Mesothelial cell of epicardium (in vitro differentiated cells): ENCODE data around the gene BORCS5. TPM values are rescaled to one million over a fixed set of nuclear protein-coding genes. Genes with fewer than 3 reads are reported as not detected.

Experiments used
- DNase-seq, 2 experiments: peaks; one replicate each; pipeline ENCODE4 v3.0.0; 2021; ENCODE audit warnings: low spot score in 2 of 2; ENCODE audit not compliant: unreplicated experiment in 2 of 2
- H3K27ac Mint-ChIP-seq: 2 replicates; pipeline ENCODE4 v1.8.0; 2021; ENCODE audit warnings: mixed read lengths
- H3K27me3 Mint-ChIP-seq: 2 replicates; pipeline ENCODE4 v1.8.0; 2021; ENCODE audit warnings: low read depth, mixed read lengths
- H3K36me3 Mint-ChIP-seq: 2 replicates; pipeline ENCODE4 v1.8.0; 2021; ENCODE audit warnings: mixed read lengths
- H3K4me1 Mint-ChIP-seq: 2 replicates; pipeline ENCODE4 v1.8.0; 2021; ENCODE audit warnings: mixed read lengths
- H3K4me3 Mint-ChIP-seq: 2 replicates; pipeline ENCODE4 v1.8.0; 2021; ENCODE audit warnings: mild to moderate bottlenecking, moderate library complexity, mixed read lengths
- H3K9me3 Mint-ChIP-seq: 2 replicates; pipeline ENCODE4 v1.8.0; 2021; ENCODE audit warnings: mixed read lengths
- total RNA-seq: library from RNA; stranded (reverse); gene quantifications from 3 replicates; pipeline ENCODE4 v1.2.1, GENCODE V29; 2021
- TF ChIP-seq, protein P1 (sequence below): fragments of 200-600 bp; sonication (generic); IDR thresholded peaks from one replicate; pipeline ENCODE4 v1.5.0; 2021; ENCODE audit warnings: antibody characterized with exemption; ENCODE audit not compliant: unreplicated experiment

Gene BORCS5
- total RNA-seq, 1 donor from 2014 or later: 11.0 TPM

DNA sequence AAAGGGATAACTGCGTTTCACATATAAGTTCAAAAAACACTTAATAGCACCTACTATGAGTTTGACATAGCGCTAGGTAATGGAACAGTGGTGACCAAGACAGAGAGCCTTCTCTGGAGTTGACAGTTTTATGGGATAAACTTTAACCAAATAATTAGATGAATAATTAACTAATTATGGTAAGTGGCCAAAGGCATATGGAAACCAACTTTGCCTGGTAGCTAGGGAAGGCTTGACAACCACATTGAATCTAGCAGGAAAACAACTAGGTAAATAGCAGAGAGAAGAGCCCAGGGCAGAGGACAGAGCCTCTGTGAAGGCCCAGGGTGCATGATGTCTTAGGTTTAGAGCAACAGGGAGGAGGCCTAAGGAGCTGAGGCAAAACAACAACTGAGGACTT, 153.7 kb downstream of the BORCS5 start:
- H3K4me1 Mint-ChIP-seq: peaks cover 18% of the 10 kb centered on the region
- H3K27me3 Mint-ChIP-seq: no peaks in the 10 kb centered on the region
- H3K9me3 Mint-ChIP-seq: no peaks in the 10 kb centered on the region
- H3K36me3 Mint-ChIP-seq: no peaks in the 10 kb centered on the region
- H3K27ac Mint-ChIP-seq: no peak overlapping the region
- TF ChIP-seq, protein P1, sequence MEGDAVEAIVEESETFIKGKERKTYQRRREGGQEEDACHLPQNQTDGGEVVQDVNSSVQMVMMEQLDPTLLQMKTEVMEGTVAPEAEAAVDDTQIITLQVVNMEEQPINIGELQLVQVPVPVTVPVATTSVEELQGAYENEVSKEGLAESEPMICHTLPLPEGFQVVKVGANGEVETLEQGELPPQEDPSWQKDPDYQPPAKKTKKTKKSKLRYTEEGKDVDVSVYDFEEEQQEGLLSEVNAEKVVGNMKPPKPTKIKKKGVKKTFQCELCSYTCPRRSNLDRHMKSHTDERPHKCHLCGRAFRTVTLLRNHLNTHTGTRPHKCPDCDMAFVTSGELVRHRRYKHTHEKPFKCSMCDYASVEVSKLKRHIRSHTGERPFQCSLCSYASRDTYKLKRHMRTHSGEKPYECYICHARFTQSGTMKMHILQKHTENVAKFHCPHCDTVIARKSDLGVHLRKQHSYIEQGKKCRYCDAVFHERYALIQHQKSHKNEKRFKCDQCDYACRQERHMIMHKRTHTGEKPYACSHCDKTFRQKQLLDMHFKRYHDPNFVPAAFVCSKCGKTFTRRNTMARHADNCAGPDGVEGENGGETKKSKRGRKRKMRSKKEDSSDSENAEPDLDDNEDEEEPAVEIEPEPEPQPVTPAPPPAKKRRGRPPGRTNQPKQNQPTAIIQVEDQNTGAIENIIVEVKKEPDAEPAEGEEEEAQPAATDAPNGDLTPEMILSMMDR: no peak
- DNase-seq: no peak
- H3K4me3 Mint-ChIP-seq: no peak overlapping the region

DNA sequence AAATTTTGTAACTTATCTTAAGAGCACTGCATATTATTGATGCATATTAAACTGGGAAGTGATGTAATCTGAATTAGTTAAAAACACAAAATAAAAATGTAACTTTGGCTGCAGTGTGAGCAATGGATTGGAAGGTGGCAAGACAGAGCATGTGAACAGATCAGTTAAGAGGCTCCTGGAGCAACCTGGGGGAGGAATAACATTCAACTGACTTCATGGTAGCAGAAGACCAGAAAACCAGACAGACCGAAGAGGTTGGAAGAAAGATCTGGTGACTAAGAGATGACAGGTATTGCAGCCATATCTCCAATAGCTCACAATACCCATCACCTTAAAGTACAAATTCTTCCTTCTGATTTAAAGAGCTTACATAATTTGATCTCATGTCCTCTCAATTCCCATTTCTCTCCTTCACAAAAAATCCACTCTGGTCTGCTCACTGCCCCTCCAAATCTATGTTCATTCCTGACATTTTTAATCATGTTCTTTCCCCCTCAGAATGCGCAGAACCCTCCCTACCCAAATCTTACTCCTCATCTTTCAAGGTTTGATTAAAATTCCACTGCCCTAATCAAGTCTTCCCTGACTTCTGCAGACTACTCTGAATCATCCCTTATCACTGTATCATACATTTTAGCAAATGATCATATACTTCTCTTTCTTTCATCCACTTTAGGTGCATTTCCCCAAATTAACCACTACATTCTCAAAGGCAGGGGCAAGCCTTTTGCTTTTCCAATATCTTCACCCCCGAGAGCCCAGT, 154.3 kb downstream of the BORCS5 start:
- no peak overlapping the region for H3K4me3 Mint-ChIP-seq
- H3K27me3 Mint-ChIP-seq: no peaks in the 10 kb centered on the region
- H3K4me1 Mint-ChIP-seq: peaks cover 12% of the 10 kb centered on the region
- no peaks in the 10 kb centered on the region for H3K9me3 Mint-ChIP-seq
- H3K36me3 Mint-ChIP-seq: no peaks in the 10 kb centered on the region
- TF ChIP-seq, protein P1: no peak
- no peak for DNase-seq
- no peak overlapping the region for H3K27ac Mint-ChIP-seq

DNA sequence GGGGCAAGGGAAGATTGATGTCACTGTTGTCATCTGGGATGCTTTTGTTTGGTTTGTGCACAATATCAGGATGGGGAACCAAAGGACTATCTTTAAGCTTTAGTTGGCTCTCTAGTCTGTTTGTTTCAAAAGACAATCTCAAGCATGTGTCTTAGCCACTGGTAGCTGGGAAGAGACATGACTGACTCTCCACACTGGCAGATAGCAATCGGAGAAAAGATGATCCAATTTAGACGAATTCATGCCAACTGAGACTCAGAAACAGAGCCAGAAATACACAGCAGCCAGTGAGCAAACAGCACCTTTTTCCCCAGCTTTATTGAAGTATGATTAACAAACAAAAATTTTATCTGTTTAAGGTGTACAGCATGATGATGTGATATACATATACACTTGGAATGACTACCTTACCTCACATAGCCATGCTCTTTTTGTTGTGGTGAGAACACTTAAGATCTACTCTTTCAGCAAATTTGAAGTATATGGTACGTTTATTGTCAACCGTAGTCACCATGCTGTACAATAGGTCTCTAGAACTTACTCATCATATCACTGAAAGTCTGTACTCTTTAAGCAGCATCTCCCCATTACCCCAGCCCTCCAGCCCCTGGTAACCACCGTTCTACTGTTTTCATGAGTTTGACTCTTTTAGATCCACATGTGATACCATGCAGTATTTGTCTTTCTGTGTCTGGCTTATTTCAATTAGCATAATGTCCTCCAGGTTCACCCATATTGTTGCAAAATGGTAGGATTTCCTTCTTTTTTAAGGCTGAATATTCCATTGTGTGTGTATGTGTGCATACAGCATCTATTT, 155.2 kb downstream of the BORCS5 start:
- no peak overlapping the region for H3K27ac Mint-ChIP-seq
- peaks cover 4% of the 10 kb centered on the region for H3K36me3 Mint-ChIP-seq
- peaks cover 5% of the 10 kb centered on the region for H3K4me1 Mint-ChIP-seq
- TF ChIP-seq, protein P1: no peak
- no peak overlapping the region for H3K4me3 Mint-ChIP-seq
- H3K9me3 Mint-ChIP-seq: no peaks in the 10 kb centered on the region
- H3K27me3 Mint-ChIP-seq: no peaks in the 10 kb centered on the region
- no peak for DNase-seq

DNA sequence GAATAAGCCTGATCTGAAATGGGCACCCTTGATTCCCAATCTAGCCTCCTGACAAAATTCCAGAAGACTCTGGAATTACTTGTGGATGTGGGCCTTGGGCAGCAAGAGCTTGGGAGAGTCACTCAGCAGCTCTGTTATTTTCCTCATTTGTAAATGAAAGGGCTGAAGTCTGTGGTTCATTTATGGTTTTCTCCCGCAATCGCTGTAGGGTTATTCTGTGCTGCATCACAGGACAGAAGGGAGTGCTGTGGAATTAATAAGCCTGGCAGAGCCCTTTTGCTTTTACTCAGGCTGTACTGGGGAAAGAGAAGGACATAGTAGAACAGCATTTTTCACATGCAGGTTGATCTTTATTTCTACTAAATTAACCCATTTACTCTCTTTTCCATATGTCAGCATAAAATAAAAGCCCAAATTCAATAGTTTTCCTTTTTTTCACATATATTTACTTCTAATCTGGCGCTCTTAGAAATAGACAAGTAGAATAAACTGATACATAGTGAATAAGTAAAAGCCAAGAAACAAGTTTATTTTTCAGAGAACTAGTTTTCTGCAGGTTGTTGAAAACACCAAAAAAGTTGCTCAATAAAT, 156.6 kb downstream of the BORCS5 start:
- Mint-ChIP-seq H3K27ac (no peak overlapping the region), H3K36me3 (peaks cover 9% of the 10 kb centered on the region)

DNA sequence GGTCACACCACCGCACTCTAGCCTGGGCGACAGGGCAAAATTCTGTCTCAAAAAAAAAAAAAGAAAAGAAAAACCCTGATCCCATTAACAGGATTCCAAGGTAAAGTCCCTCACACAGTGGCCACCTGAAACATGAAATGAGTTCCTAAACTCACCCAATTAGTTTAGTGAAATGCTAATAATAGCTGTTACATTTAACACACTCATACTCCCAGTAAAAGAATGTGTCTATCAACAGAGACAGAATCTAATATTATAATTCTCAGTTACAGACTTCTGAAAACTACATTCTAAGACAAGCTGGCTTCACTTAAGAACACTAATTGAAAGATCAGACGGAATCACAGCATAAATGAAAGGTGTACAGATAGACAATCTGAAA, 161.6 kb downstream of the BORCS5 start:
- Mint-ChIP-seq H3K36me3 (peaks cover 12% of the 10 kb centered on the region), H3K4me3 (no peak overlapping the region), H3K27ac (peak overlapping the region; percentile 14), H3K4me1 (peaks cover 29% of the 10 kb centered on the region), H3K9me3 (no peaks in the 10 kb centered on the region), H3K27me3 (no peaks in the 10 kb centered on the region)
- TF ChIP-seq, protein P1: no peak
- no peak for DNase-seq

More for the DNA sequence above, 156.6 kb downstream of the BORCS5 start:
- H3K4me3 Mint-ChIP-seq: no peak overlapping the region
- no peaks in the 10 kb centered on the region for H3K9me3 Mint-ChIP-seq
- H3K27me3 Mint-ChIP-seq: no peaks in the 10 kb centered on the region
- DNase-seq: no peak
- TF ChIP-seq, protein P1: no peak
- peaks cover 1% of the 10 kb centered on the region for H3K4me1 Mint-ChIP-seq
